Panc1 (cell line): Measurements from ENCODE around the gene MYO6. TPM values are rescaled to one million over a fixed set of nuclear protein-coding genes. Genes with fewer than 3 reads are reported as not detected.

Experiments
- ATAC-seq: fragments of 200-7000 bp; cut with Tn5 transposase; 2 replicates; pipeline ENCODE4 v1.9.1; 2020; ENCODE audit warnings: mild to moderate bottlenecking, moderate library complexity
- BruUV-seq: library from RNA; stranded (reverse); fragments of 400-500 nt; replicated peaks from 2 replicates; lab custom pipeline; 2021; lab: Mats Ljungman, UMichigan
- CTCF ChIA-PET: fragments of 300-600 bp; sonication (Branson Sonifier 250); formaldehyde crosslinking; loops from one replicate; lab custom pipeline; 2022; ENCODE audit warnings: antibody characterized with exemption; lab: Charles Lee
- POLR2A ChIA-PET: fragments of 300-600 bp; sonication (Branson Sonifier 250); formaldehyde crosslinking; loops from one replicate; lab custom pipeline; 2022; ENCODE audit warnings: antibody characterized with exemption; lab: Charles Lee
- DNase-seq: peaks from one replicate; pipeline ENCODE4 v3.0.0-alpha.2; 2010; ENCODE audit warnings: low read depth, low spot score
- H3K27ac ChIP-seq: 2 replicates; pipeline ENCODE4 v1.5.1; 2011; ENCODE audit warnings: mild to moderate bottlenecking, low read length, inconsistent platforms
- H3K27me3 ChIP-seq: fragments of 200-500 bp; sonication (Bioruptor generic); 2 replicates; pipeline ENCODE4 v1.6.0; 2014; ENCODE audit warnings: low read length, inconsistent platforms; ENCODE audit not compliant: control insufficient read depth, insufficient read depth
- H3K36me3 ChIP-seq: fragments of 200-500 bp; sonication (Bioruptor generic); 2 replicates; pipeline ENCODE4 v1.5.1; 2014; ENCODE audit warnings: inconsistent platforms, mild to moderate bottlenecking, low read length, moderate library complexity; ENCODE audit not compliant: control insufficient read depth, insufficient read depth
- H3K4me1 ChIP-seq: 2 replicates; pipeline ENCODE4 v1.5.1; 2011; ENCODE audit warnings: inconsistent platforms, mild to moderate bottlenecking, low read length, moderate library complexity; ENCODE audit not compliant: control insufficient read depth, insufficient read depth
- H3K4me3 ChIP-seq, 2 experiments: 2 replicates each; pipeline ENCODE4 v1.5.1; 2011 to 2012; ENCODE audit warnings: low read depth in 2 of 2, low read length in 2 of 2, mild to moderate bottlenecking in 2 of 2, inconsistent platforms in 1 of 2, moderate library complexity in 1 of 2
- H3K9me3 ChIP-seq: fragments of 200-500 bp; sonication (Bioruptor generic); 2 replicates; pipeline ENCODE4 v1.5.1; 2014; ENCODE audit warnings: low read depth, mild to moderate bottlenecking, inconsistent platforms, low read length, moderate library complexity; ENCODE audit not compliant: control insufficient read depth, insufficient read depth
- POLR2AphosphoS5 ChIP-seq: IDR thresholded peaks from 2 replicates; pipeline ENCODE4 v1.6.1; 2012; ENCODE audit warnings: mild to moderate bottlenecking, low read depth, low read length, moderate library complexity
- REST ChIP-seq, 2 experiments: IDR thresholded peaks; 2 replicates each; pipeline ENCODE4 v1.6.1; 2011 to 2012; ENCODE audit warnings: low read depth in 2 of 2, control low read depth in 1 of 2, low read length in 1 of 2, mild to moderate bottlenecking in 1 of 2, moderate library complexity in 1 of 2; ENCODE audit not compliant: insufficient read depth in 1 of 2
- SIN3A ChIP-seq: IDR thresholded peaks from 2 replicates; pipeline ENCODE4 v1.6.1; 2012; ENCODE audit warnings: low read depth, mild to moderate bottlenecking, low read length, moderate library complexity, borderline replicate concordance; ENCODE audit not compliant: insufficient read depth
- TCF7L2 ChIP-seq: IDR thresholded peaks from 2 replicates; pipeline ENCODE4 v1.6.1; 2011; ENCODE audit warnings: mild to moderate bottlenecking, low read depth, low read length, inconsistent platforms
- in situ Hi-C: cut with HindIII; loops from 2 replicates; pipeline ENCODE4 v1.10.0; 2016; ENCODE audit warnings: low sequenced_read_pairs, low pct_unique_long_range_greater_than_20kb
- intact Hi-C: fragments of 100-400 bp; cut with micrococcal nuclease; formaldehyde crosslinking; loops from one replicate; pipeline ENCODE4 v1.10.0; 2022; ENCODE audit not compliant: unreplicated experiment
- total RNA-seq: library from RNA; stranded (reverse); gene quantifications from one replicate; pipeline ENCODE4 v1.2.1, GENCODE V29; 2021; ENCODE audit not compliant: unreplicated experiment
- TF ChIP-seq, protein P1 (sequence below): fragments of 450-650 bp; IDR thresholded peaks from 2 replicates; pipeline ENCODE4 v1.5.1; 2017; ENCODE audit warnings: mild to moderate bottlenecking

Gene MYO6
- total RNA-seq, 1 experiment from 2014 or later, result 52.3 TPM

DNA sequence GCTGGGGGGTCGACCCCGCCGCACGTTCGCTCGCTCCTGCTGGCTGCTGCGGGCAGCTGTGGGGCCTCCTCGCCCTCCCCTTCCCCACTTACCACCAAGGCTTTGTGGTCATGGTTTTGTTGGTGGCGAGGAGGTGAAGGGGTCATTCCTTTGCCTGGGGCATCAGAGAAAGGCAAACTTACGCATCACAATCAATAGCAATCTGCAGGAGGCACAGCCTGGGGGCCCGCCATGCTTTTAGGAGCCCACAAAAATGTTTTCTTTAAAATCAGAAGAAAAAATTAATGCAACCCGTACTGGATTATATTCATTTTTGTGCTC is 186.4 kb downstream of the MYO6 start:
- ATAC-seq, result no peak
- POLR2A ChIA-PET, result no interaction called here
- in situ Hi-C loops, result no loop called here

DNA sequence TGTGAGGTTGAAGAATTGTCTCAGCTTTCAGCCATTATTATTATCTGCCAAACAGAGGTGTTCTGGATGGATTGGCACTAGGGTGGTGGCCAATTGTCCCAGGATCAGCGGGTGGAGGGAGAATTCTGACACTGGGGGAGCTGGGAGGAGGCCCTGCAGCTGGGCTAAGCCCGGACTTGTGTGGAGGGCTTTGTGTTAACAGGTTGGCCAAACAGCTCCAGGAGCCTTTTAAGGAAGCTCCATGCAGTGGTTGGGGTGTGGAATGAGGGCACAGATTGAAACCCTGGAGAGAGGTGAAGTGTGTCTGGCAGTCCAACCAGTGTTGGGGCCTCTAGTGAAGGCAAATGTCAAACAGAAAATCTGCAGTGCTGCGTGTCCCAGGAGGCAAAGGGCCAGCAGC is 187.6 kb downstream of the MYO6 start:
- H3K4me3 ChIP-seq, result no peak overlapping the region
- ChIA-PET POLR2A (no interaction called here), CTCF (interaction anchor here (0.6 kb wide), 1 partner anchor 447 kb away, joined by 3 read pairs; no protein-coding TSS in a partner anchor)
- ATAC-seq (no peak), DNase-seq (no peak)
- no peaks in the 10 kb centered on the region for H3K36me3 ChIP-seq
- H3K27me3 ChIP-seq, result no peaks in the 10 kb centered on the region
- no peak overlapping the region for H3K27ac ChIP-seq
- intact Hi-C loops, result no loop called here
- H3K9me3 ChIP-seq, result no peaks in the 10 kb centered on the region
- in situ Hi-C loops, result no loop called here
- no peaks in the 10 kb centered on the region; the same call in 1 of the 2 replicates for H3K4me1 ChIP-seq
- BruUV-seq, result no TSS peak
- no peak for TF ChIP-seq REST (IDR thresholded peaks at IDR 0.05; ENCODE audit: insufficient read depth in 1 of 2, low read depth in 2 of 2, low read length in 1 of 2)

More for the DNA sequence above, 186.4 kb downstream of the MYO6 start:
- BruUV-seq, result no TSS peak
- H3K27ac ChIP-seq, result no peak overlapping the region
- no peaks in the 10 kb centered on the region for H3K9me3 ChIP-seq
- H3K4me1 ChIP-seq, result no peaks in the 10 kb centered on the region; the same call in 1 of the 2 replicates
- CTCF ChIA-PET, result interaction anchor here (0.6 kb wide), 3 partner anchors 254 to 747 kb away, joined by 3 to 5 read pairs (median 3); no protein-coding TSS in a partner anchor
- no peaks in the 10 kb centered on the region for H3K36me3 ChIP-seq
- intact Hi-C loops, result loop anchor here (2.0 kb wide), 1 partner anchor 1525 kb away; no protein-coding TSS in a partner anchor
- H3K27me3 ChIP-seq, result no peaks in the 10 kb centered on the region
- TF ChIP-seq SIN3A (no peak), POLR2AphosphoS5 (no peak), TCF7L2 (no peak), REST (IDR thresholded peaks at IDR 0.05; ENCODE audit: insufficient read depth in 1 of 2, low read depth in 2 of 2, low read length in 1 of 2) (no peak)
- TF ChIP-seq, protein P1, sequence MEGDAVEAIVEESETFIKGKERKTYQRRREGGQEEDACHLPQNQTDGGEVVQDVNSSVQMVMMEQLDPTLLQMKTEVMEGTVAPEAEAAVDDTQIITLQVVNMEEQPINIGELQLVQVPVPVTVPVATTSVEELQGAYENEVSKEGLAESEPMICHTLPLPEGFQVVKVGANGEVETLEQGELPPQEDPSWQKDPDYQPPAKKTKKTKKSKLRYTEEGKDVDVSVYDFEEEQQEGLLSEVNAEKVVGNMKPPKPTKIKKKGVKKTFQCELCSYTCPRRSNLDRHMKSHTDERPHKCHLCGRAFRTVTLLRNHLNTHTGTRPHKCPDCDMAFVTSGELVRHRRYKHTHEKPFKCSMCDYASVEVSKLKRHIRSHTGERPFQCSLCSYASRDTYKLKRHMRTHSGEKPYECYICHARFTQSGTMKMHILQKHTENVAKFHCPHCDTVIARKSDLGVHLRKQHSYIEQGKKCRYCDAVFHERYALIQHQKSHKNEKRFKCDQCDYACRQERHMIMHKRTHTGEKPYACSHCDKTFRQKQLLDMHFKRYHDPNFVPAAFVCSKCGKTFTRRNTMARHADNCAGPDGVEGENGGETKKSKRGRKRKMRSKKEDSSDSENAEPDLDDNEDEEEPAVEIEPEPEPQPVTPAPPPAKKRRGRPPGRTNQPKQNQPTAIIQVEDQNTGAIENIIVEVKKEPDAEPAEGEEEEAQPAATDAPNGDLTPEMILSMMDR, result no peak
- peak overlapping the region; percentile 22 to 55; a peak in 3 of 4 replicates for H3K4me3 ChIP-seq
- no peak for DNase-seq
